HCT116 (cell line): ENCODE measurements around the gene ATP1B3. TPM values are rescaled to one million over a fixed set of nuclear protein-coding genes. Genes with fewer than 3 reads are reported as not detected.

Experiments used
- ATAC-seq: fragments of 200-7000 bp; cut with Tn5 transposase; 2 replicates; pipeline ENCODE4 v1.9.1; 2020; ENCODE audit warnings: mild to moderate bottlenecking, moderate library complexity
- BruUV-seq: library from RNA; stranded (reverse); fragments of 400-500 nt; replicated peaks from 2 replicates; lab custom pipeline; 2021; lab: Mats Ljungman, UMichigan
- CTCF ChIA-PET: fragments of 300-600 bp; sonication (Branson Sonifier 250); formaldehyde crosslinking; loops from one replicate; lab custom pipeline; 2021; ENCODE audit warnings: antibody characterized with exemption; lab: Charles Lee
- POLR2A ChIA-PET: fragments of 300-600, 350-600 bp; sonication (Branson Sonifier 250); formaldehyde crosslinking; loops from one replicate; lab custom pipeline; 2021; ENCODE audit warnings: antibody characterized with exemption; lab: Charles Lee
- RAD21 ChIA-PET, 2 experiments: fragments of 300-600 bp; sonication (Branson Sonifier 250); formaldehyde crosslinking; loops; one replicate each; lab custom pipeline; 2023; ENCODE audit warnings: low total read pairs in 2 of 2; ENCODE audit not compliant: uncharacterized antibody in 2 of 2, unreplicated experiment in 2 of 2, low non-redundant PET in 1 of 2; lab: Charles Lee
- DNase-seq: peaks from one replicate; pipeline ENCODE4 v3.0.0-alpha.2; 2010; ENCODE audit warnings: low read depth, low spot score
- H2AFZ ChIP-seq: fragments of 200-600 bp; shearing (Covaris generic), sonication (generic); 2 replicates; pipeline ENCODE4 v1.6.1; 2017; ENCODE audit warnings: low read depth, mixed run types, mixed read lengths, antibody characterized with exemption, low read length; ENCODE audit not compliant: poor library complexity, severe bottlenecking
- H3K27ac ChIP-seq: 2 replicates; pipeline ENCODE4 v1.5.1; 2012; ENCODE audit warnings: low read depth, low read length
- H3K27me3 ChIP-seq: fragments of 200-600 bp; sonication (generic); 2 replicates; pipeline ENCODE4 v1.6.1; 2016; ENCODE audit warnings: mixed run types, low read length, mixed read lengths; ENCODE audit not compliant: insufficient read depth
- H3K36me3 ChIP-seq, 2 experiments: fragments of 200-500 bp in 1 of 2; fragments of 200-600 bp in 1 of 2; sonication (Bioruptor generic) in 1 of 2; sonication (generic) in 1 of 2; 2 replicates each; pipeline versions ENCODE4 v1.5.1 to v1.6.1; 2014 to 2016; ENCODE audit warnings: low read length in 2 of 2, inconsistent platforms in 1 of 2, mixed read lengths in 1 of 2, mixed run types in 1 of 2; ENCODE audit not compliant: insufficient read depth in 2 of 2, control insufficient read depth in 1 of 2
- H3K4me1 ChIP-seq, 2 experiments: fragments of 200-600 bp in 1 of 2; sonication (generic) in 1 of 2; 2 replicates each; pipeline versions ENCODE4 v1.5.1 to v1.6.1; 2012 to 2017; ENCODE audit warnings: low read length in 2 of 2, inconsistent platforms in 1 of 2, mild to moderate bottlenecking in 1 of 2, mixed read lengths in 1 of 2, mixed run types in 1 of 2, moderate library complexity in 1 of 2; ENCODE audit not compliant: insufficient read depth in 2 of 2, control insufficient read depth in 1 of 2
- H3K4me2 ChIP-seq: fragments of 200-600 bp; sonication (generic); 2 replicates; pipeline ENCODE4 v1.6.1; 2017; ENCODE audit warnings: mixed run types, low read length, mixed read lengths
- H3K4me3 ChIP-seq, 2 experiments: fragments of 200-600 bp in 1 of 2; sonication (generic) in 1 of 2; replicated peaks in 1 of 2; 2 replicates each; pipeline ENCODE4 v1.5.1; 2011 to 2016; ENCODE audit warnings: low read length in 2 of 2, control low read depth in 1 of 2, low read depth in 1 of 2, mild to moderate bottlenecking in 1 of 2, mixed read lengths in 1 of 2, mixed run types in 1 of 2
- H3K79me2 ChIP-seq: fragments of 200-600 bp; sonication (generic); 2 replicates; pipeline ENCODE4 v1.6.1; 2017; ENCODE audit warnings: mild to moderate bottlenecking, mixed run types, low read length, moderate library complexity, mixed read lengths; ENCODE audit not compliant: insufficient read depth
- H3K9ac ChIP-seq: fragments of 200-600 bp; sonication (generic); 2 replicates; pipeline ENCODE4 v1.6.1; 2016; ENCODE audit warnings: low read length, mixed read lengths
- H3K9me2 ChIP-seq: fragments of 200-600 bp; sonication (generic), shearing (Covaris generic); 2 replicates; pipeline ENCODE4 v1.6.1; 2017; ENCODE audit warnings: mixed run types, mild to moderate bottlenecking, moderate library complexity; ENCODE audit not compliant: insufficient read depth
- H3K9me3 ChIP-seq, 2 experiments: fragments of 200-500 bp in 1 of 2; fragments of 200-600 bp in 1 of 2; sonication (Bioruptor generic) in 1 of 2; sonication (generic) in 1 of 2; 2 replicates each; pipeline ENCODE4 v1.6.1; 2014 to 2017; ENCODE audit warnings: low read length in 2 of 2, mixed read lengths in 2 of 2, inconsistent platforms in 1 of 2, low read depth in 1 of 2, mild to moderate bottlenecking in 1 of 2, mixed run types in 1 of 2, moderate library complexity in 1 of 2; ENCODE audit not compliant: control insufficient read depth in 1 of 2, insufficient read depth in 1 of 2
- H4K20me1 ChIP-seq: fragments of 200-600 bp; sonication (generic), shearing (Covaris generic); 2 replicates; pipeline ENCODE4 v1.6.1; 2017; ENCODE audit warnings: mixed run types, mild to moderate bottlenecking, moderate library complexity; ENCODE audit not compliant: insufficient read depth
- ATF3 ChIP-seq: IDR thresholded peaks from 2 replicates; pipeline ENCODE4 v1.6.1; 2012
- CBX3 ChIP-seq: IDR thresholded peaks from 2 replicates; pipeline ENCODE4 v1.6.1; 2012; ENCODE audit warnings: low read depth
- CEBPB ChIP-seq: IDR thresholded peaks from 2 replicates; pipeline ENCODE4 v1.6.1; 2012; ENCODE audit warnings: low read depth
- CTCF ChIP-seq, 3 experiments: fragments of 200-600 bp in 1 of 3; sonication (generic) in 1 of 3; IDR thresholded peaks in 2 of 3; conservative IDR thresholded peaks in 1 of 3; 2 replicates each; pipeline ENCODE4 v1.5.1; 2012 to 2017; ENCODE audit warnings: low read depth in 2 of 3, low read length in 2 of 3, antibody characterized with exemption in 1 of 3, borderline replicate concordance in 1 of 3, control low read depth in 1 of 3, mild to moderate bottlenecking in 1 of 3, mixed read lengths in 1 of 3, mixed run types in 1 of 3, moderate library complexity in 1 of 3; ENCODE audit not compliant: insufficient read depth in 1 of 3
- ELF1 ChIP-seq: IDR thresholded peaks from 2 replicates; pipeline ENCODE4 v1.6.1; 2012; ENCODE audit warnings: low read depth, borderline replicate concordance
- EZH2phosphoT487 ChIP-seq: fragments of 200-600 bp; IDR thresholded peaks from 2 replicates; pipeline ENCODE4 v1.6.1; 2018; ENCODE audit warnings: antibody characterized with exemption, borderline replicate concordance
- MAX ChIP-seq: IDR thresholded peaks from 2 replicates; pipeline ENCODE4 v1.6.1; 2012
- POLR2A ChIP-seq: IDR thresholded peaks from 2 replicates; pipeline ENCODE4 v1.7.0; 2011; ENCODE audit warnings: borderline replicate concordance; ENCODE audit not compliant: insufficient read depth, insufficient read length; ENCODE audit errors: extremely low read depth
- REST ChIP-seq: IDR thresholded peaks from 2 replicates; pipeline ENCODE4 v1.6.1; 2012; ENCODE audit warnings: low read depth
- SIN3A ChIP-seq: IDR thresholded peaks from 2 replicates; pipeline ENCODE4 v1.6.1; 2012; ENCODE audit warnings: low read depth
- SP1 ChIP-seq: IDR thresholded peaks from 2 replicates; pipeline ENCODE4 v1.6.1; 2012; ENCODE audit warnings: low read depth
- SRF ChIP-seq: IDR thresholded peaks from 2 replicates; pipeline ENCODE4 v1.6.1; 2012; ENCODE audit warnings: low read depth
- TCF7L2 ChIP-seq: IDR thresholded peaks from 2 replicates; pipeline ENCODE4 v1.7.0; 2011; ENCODE audit warnings: borderline replicate concordance, inconsistent platforms; ENCODE audit not compliant: insufficient read depth, insufficient read length; ENCODE audit errors: extremely low read depth
- YY1 ChIP-seq: IDR thresholded peaks from 2 replicates; pipeline ENCODE4 v1.6.1; 2011; ENCODE audit warnings: low read length, low read depth, moderate library complexity, mild to moderate bottlenecking; ENCODE audit not compliant: insufficient replicate concordance; ENCODE audit errors: extremely low read depth
- ZFX ChIP-seq: fragments of 450-650 bp; IDR thresholded peaks from 2 replicates; pipeline ENCODE4 v1.6.1; 2017
- intact Hi-C: fragments of 100-400 bp; cut with micrococcal nuclease; formaldehyde crosslinking; loops from 2 replicates; pipeline ENCODE4 v1.10.0; 2022
- total RNA-seq: library from RNA; stranded (reverse); gene quantifications from one replicate; pipeline ENCODE4 v1.2.1, GENCODE V29; 2021; ENCODE audit not compliant: unreplicated experiment

Gene ATP1B3
- total RNA-seq, 1 experiment from 2014 or later = 147 TPM

- TF ChIP-seq SRF (no peak), EZH2phosphoT487 (no peak), CEBPB (no peak), YY1 (no peak), CBX3 (no peak), ZFX (no peak), CTCF (IDR thresholded peaks at IDR 0.05 in 2 of 3, conservative IDR thresholded peaks at IDR 0.05 in 1 of 3; ENCODE audit: borderline replicate concordance in 1 of 3, insufficient read depth in 1 of 3, low read depth in 2 of 3, low read length in 2 of 3) (no peak), MAX (no peak)
These were observed 54.4 kb downstream of the ATP1B3 start (continued) for GRCh38 chr3:141930801-141931200.

- no peak overlapping the region for H3K4me2 ChIP-seq
- DNase-seq = no peak
- no peaks in the 10 kb centered on the region for H3K36me3 ChIP-seq
- peaks cover 8 to 25% of the 10 kb centered on the region in 2 experiments; a peak in 3 of 4 replicates for H3K4me1 ChIP-seq
- intact Hi-C loops = no loop called here
- no peaks in the 10 kb centered on the region for H3K27me3 ChIP-seq
- no TSS peak for BruUV-seq
- no peaks in the 10 kb centered on the region for H4K20me1 ChIP-seq
- no peak overlapping the region for H3K27ac ChIP-seq
- no peak overlapping the region for H3K4me3 ChIP-seq
- no peaks in the 10 kb centered on the region for H3K79me2 ChIP-seq
- H3K9me2 ChIP-seq = no peaks in the 10 kb centered on the region
- ChIA-PET POLR2A (no interaction called here), CTCF (no interaction called here), RAD21 (no interaction called here)
- no peaks in the 10 kb centered on the region for H3K9me3 ChIP-seq
- H2AFZ ChIP-seq = no peak overlapping the region
- ATAC-seq = no peak
- H3K9ac ChIP-seq = no peak overlapping the region
- TF ChIP-seq CBX3 (no peak), CTCF (IDR thresholded peaks at IDR 0.05 in 2 of 3, conservative IDR thresholded peaks at IDR 0.05 in 1 of 3; ENCODE audit: borderline replicate concordance in 1 of 3, insufficient read depth in 1 of 3, low read depth in 2 of 3, low read length in 2 of 3) (no peak), TCF7L2 (no peak), SP1 (no peak), POLR2A (no peak), MAX (no peak), SIN3A (no peak), ATF3 (no peak), ELF1 (no peak), REST (no peak)
These were observed 57.2 kb downstream of the ATP1B3 start for GRCh38 chr3:141933421-141934300.
